Measurements from ENCODE around the gene CD19. TPM values are rescaled to one million over a fixed set of nuclear protein-coding genes. Genes with fewer than 3 reads are reported as not detected.

The CD19 gene
- total and polyA plus RNA-seq, 2 of the 8 experiments (the other 6 are each of a cell fraction or from before 2014, with no cell fraction given), result 0.57 to 0.65 TPM

DNA sequence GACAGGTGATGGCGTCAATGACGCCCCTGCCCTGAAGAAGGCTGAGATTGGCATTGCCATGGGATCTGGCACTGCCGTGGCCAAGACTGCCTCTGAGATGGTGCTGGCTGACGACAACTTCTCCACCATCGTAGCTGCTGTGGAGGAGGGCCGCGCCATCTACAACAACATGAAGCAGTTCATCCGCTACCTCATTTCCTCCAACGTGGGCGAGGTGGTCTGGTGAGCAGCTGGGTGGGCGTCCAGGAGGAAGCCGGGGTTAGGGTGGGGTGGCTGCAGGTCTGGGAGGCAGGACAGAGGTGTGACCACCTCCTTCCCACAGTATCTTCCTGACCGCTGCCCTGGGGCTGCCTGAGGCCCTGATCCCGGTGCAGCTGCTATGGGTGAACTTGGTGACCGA lies 29.9 kb upstream of the CD19 start:
- 94% methylated on average over 15 of the region's 15 CpGs; no CpG with 5 or more reads in 1 of the 2 experiments for WGBS, 2 experiments (ENCODE audit: extremely low coverage in 1 of 2, insufficient coverage in 1 of 2, insufficient read length in 1 of 2, insufficient replicate concordance in 2 of 2, low coverage in 1 of 2, low lambda C conversion rate in 2 of 2, missing lambda C conversion rate in 1 of 2)
- Histone ChIP-seq H2BK120ac (replicated peaks; ENCODE audit: low read depth, low read length) (no peak overlapping the region), H3K4ac (replicated peaks; ENCODE audit: insufficient read length, low read depth, low read length) (no peak overlapping the region), H3K18ac (ENCODE audit: extremely low read depth, low read length) (no peak overlapping the region), H2BK5ac (ENCODE audit: low read depth, low read length) (peak overlapping the region; percentile 66; the same call in 1 of the 2 replicates), H3K4me1 (replicated peaks in 1 of 4; ENCODE audit: control insufficient read depth in 3 of 4, insufficient read depth in 4 of 4, low read length in 3 of 4) (no peaks in the 10 kb centered on the region; a peak in 1 of 7 replicates), H3K79me2 (ENCODE audit: control insufficient read depth in 1 of 2, insufficient read depth in 2 of 2, low read length in 2 of 2) (no peaks in the 10 kb centered on the region), H3K56ac (replicated peaks; ENCODE audit: insufficient read length, low read depth, low read length) (no peak overlapping the region), H3K27ac (ENCODE audit: low read depth, low read length) (no peak overlapping the region), H2BK15ac (ENCODE audit: low read length) (no peak overlapping the region), H3K23me2 (ENCODE audit: low read depth, low read length) (no peaks in the 10 kb centered on the region), H2BK12ac (ENCODE audit: low read depth, low read length) (no peak overlapping the region), H2AK5ac (ENCODE audit: low read depth, low read length) (no peak overlapping the region), H3K4me3 (ENCODE audit: extremely low read depth in 1 of 4, insufficient read depth in 2 of 4, low read depth in 3 of 4, low read length in 4 of 4) (no peak overlapping the region), H4K91ac (replicated peaks; ENCODE audit: insufficient read length, low read length) (no peak overlapping the region), H3K4me2 (ENCODE audit: insufficient read depth in 1 of 2, low read depth in 2 of 2, low read length in 2 of 2) (no peak overlapping the region), H4K5ac (ENCODE audit: insufficient read length, low read depth, low read length) (no peak overlapping the region), H3K9ac (replicated peaks in 1 of 4; ENCODE audit: extremely low read depth in 1 of 4, low read depth in 3 of 4, low read length in 3 of 4) (no peak overlapping the region), H2BK20ac (ENCODE audit: low read length) (no peak overlapping the region), H4K20me1 (replicated peaks in 1 of 2; ENCODE audit: control insufficient read depth in 1 of 2, insufficient read depth in 2 of 2, low read length in 2 of 2) (peaks cover 0 to 3% of the 10 kb centered on the region in 2 experiments), H4K8ac (ENCODE audit: extremely low read depth, insufficient read depth, low read length) (no peak overlapping the region), H3K36me3 (ENCODE audit: control insufficient read depth in 2 of 4, insufficient read depth in 4 of 4, low read length in 3 of 4) (no peaks in the 10 kb centered on the region; a peak in 1 of 8 replicates), H3K23ac (ENCODE audit: insufficient read length) (no peak overlapping the region), H3K14ac (ENCODE audit: insufficient read length) (no peak overlapping the region), H3K27me3 (replicated peaks in 1 of 4; ENCODE audit: control insufficient read depth in 3 of 4, extremely low read depth in 1 of 4, insufficient read depth in 3 of 4, low read length in 3 of 4) (no peaks in the 10 kb centered on the region), H3K79me1 (ENCODE audit: low read depth, low read length) (no peaks in the 10 kb centered on the region), H2AFZ (ENCODE audit: low read length) (no peak overlapping the region), H3K9me3 (ENCODE audit: insufficient read depth in 2 of 2, low read depth in 1 of 2, low read length in 1 of 2) (no peaks in the 10 kb centered on the region)
- POLR2A ChIA-PET (ENCODE audit: partially characterized antibody), result interaction anchor here (0.8 to 2.9 kb wide), 5 partner anchors 12 to 63 kb away, joined by 3 to 6 read pairs (median 4); no protein-coding TSS in a partner anchor
- CTCF ChIA-PET (ENCODE audit: partially characterized antibody), result interaction anchor here (0.8 to 1.0 kb wide), 2 partner anchors 13 to 39 kb away, joined by 3 to 6 read pairs; no protein-coding TSS in a partner anchor
- DNase-seq (ENCODE audit: low read depth in 1 of 2, low spot score in 2 of 2) (no peak), FAIRE-seq (no peak)
- no peak for TF ChIP-seq KDM5A (IDR thresholded peaks at IDR 0.05; ENCODE audit: low read length)
- TF ChIP-seq CTBP2 (IDR thresholded peaks at IDR 0.05; ENCODE audit: borderline replicate concordance, insufficient read depth, insufficient read length, low read length), result no peak
- no peak for TF ChIP-seq GTF2F1 (IDR thresholded peaks at IDR 0.05; ENCODE audit: borderline replicate concordance, low read depth, low read length)
- TF ChIP-seq, protein P1, sequence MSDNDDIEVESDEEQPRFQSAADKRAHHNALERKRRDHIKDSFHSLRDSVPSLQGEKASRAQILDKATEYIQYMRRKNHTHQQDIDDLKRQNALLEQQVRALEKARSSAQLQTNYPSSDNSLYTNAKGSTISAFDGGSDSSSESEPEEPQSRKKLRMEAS (IDR thresholded peaks at IDR 0.05), result no peak
- TF ChIP-seq, protein P2, sequence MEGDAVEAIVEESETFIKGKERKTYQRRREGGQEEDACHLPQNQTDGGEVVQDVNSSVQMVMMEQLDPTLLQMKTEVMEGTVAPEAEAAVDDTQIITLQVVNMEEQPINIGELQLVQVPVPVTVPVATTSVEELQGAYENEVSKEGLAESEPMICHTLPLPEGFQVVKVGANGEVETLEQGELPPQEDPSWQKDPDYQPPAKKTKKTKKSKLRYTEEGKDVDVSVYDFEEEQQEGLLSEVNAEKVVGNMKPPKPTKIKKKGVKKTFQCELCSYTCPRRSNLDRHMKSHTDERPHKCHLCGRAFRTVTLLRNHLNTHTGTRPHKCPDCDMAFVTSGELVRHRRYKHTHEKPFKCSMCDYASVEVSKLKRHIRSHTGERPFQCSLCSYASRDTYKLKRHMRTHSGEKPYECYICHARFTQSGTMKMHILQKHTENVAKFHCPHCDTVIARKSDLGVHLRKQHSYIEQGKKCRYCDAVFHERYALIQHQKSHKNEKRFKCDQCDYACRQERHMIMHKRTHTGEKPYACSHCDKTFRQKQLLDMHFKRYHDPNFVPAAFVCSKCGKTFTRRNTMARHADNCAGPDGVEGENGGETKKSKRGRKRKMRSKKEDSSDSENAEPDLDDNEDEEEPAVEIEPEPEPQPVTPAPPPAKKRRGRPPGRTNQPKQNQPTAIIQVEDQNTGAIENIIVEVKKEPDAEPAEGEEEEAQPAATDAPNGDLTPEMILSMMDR (IDR thresholded peaks at IDR 0.05; ENCODE audit: control extremely low read depth in 1 of 3, insufficient read depth in 1 of 3, low read depth in 1 of 3, low read length in 3 of 3), result no peak
- no peak for TF ChIP-seq BRCA1 (IDR thresholded peaks at IDR 0.05; ENCODE audit: low read depth, low read length)
- no peak for TF ChIP-seq RAD21 (IDR thresholded peaks at IDR 0.05 in 1 of 2, conservative IDR thresholded peaks at IDR 0.05 in 1 of 2; ENCODE audit: low read depth in 2 of 2, low read length in 2 of 2)
- no peak for TF ChIP-seq SRF (IDR thresholded peaks at IDR 0.05; ENCODE audit: low read depth, low read length)
- no peak for TF ChIP-seq CHD2 (IDR thresholded peaks at IDR 0.05; ENCODE audit: low read length)
- no peak for TF ChIP-seq HDAC6 (IDR thresholded peaks at IDR 0.05; ENCODE audit: low read depth, low read length)

All from H1 (cell line).